Tibial nerve (tissue), 4 donors: ENCODE measurements around the gene RIMS3. TPM values are rescaled to one million over a fixed set of nuclear protein-coding genes. Genes with fewer than 3 reads are reported as not detected.

Experiments used
- DNase-seq, 2 donors: peaks; one replicate each; pipeline ENCODE4 v3.0.0-alpha.2; 2019; ENCODE audit warnings: low spot score in 2 of 2
- H3K27ac ChIP-seq, 4 donors: fragments of 200-600 bp; sonication (generic) in 3 of 4; one replicate each; pipeline ENCODE4 v1.5.1; 2017 to 2019; ENCODE audit warnings: mild to moderate bottlenecking in 1 of 4
- H3K27me3 ChIP-seq, 2 donors: fragments of 200-600 bp; sonication (generic) in 1 of 2; one replicate each; pipeline versions ENCODE4 v1.5.1 to v1.6.0; 2017 to 2019
- H3K36me3 ChIP-seq, 3 donors: fragments of 200-600 bp; sonication (generic); one replicate each; pipeline ENCODE4 v1.5.1; 2018 to 2019
- H3K4me1 ChIP-seq, 4 donors: fragments of 200-600 bp; sonication (generic) in 3 of 4; one replicate each; pipeline ENCODE4 v1.5.1; 2017 to 2019
- H3K4me3 ChIP-seq, 4 donors: fragments of 200-600 bp; sonication (generic) in 3 of 4; one replicate each; pipeline ENCODE4 v1.5.1; 2017 to 2019; ENCODE audit warnings: mild to moderate bottlenecking in 1 of 4, moderate library complexity in 1 of 4
- H3K9me3 ChIP-seq, 4 donors: fragments of 200-600 bp; sonication (generic) in 3 of 4; one replicate each; pipeline ENCODE4 v1.5.1; 2017 to 2019
- EP300 ChIP-seq, 2 donors: sonication (generic); formaldehyde crosslinking; IDR thresholded peaks; one replicate each; pipeline ENCODE4 v1.6.1; 2017; ENCODE audit warnings: antibody characterized with exemption in 2 of 2, mild to moderate bottlenecking in 1 of 2
- POLR2A ChIP-seq, 2 donors: fragments of 450-650 bp; IDR thresholded peaks; one replicate each; pipeline ENCODE4 v1.6.1; 2017; ENCODE audit warnings: antibody characterized with exemption in 2 of 2, mild to moderate bottlenecking in 2 of 2, moderate library complexity in 2 of 2
- WGBS, 2 donors: methylation state at CpG; one replicate each; pipeline ENCODE4 v1.1.5; 2018; 5-methylcytosine and 5-hydroxymethylcytosine counted together
- total RNA-seq, 4 donors: library from RNA; depleted of rRNA; stranded (reverse); fragments of >200 nt; gene quantifications; one replicate each; pipeline ENCODE4 v1.1.0, GENCODE V29; 2016
- TF ChIP-seq, protein P1 (sequence below), 5 experiments: fragments of 200-600 bp in 3 of 5; fragments of 450-650 bp in 2 of 5; sonication (generic) in 3 of 5; IDR thresholded peaks; one replicate each; pipeline ENCODE4 v1.5.1; 2016 to 2019; ENCODE audit warnings: antibody characterized with exemption in 5 of 5, mild to moderate bottlenecking in 3 of 5, moderate library complexity in 2 of 5

RIMS3 gene
- total RNA-seq, 4 donors from 2014 or later: 2.1 to 6.9 (median 4.0) TPM

DNA sequence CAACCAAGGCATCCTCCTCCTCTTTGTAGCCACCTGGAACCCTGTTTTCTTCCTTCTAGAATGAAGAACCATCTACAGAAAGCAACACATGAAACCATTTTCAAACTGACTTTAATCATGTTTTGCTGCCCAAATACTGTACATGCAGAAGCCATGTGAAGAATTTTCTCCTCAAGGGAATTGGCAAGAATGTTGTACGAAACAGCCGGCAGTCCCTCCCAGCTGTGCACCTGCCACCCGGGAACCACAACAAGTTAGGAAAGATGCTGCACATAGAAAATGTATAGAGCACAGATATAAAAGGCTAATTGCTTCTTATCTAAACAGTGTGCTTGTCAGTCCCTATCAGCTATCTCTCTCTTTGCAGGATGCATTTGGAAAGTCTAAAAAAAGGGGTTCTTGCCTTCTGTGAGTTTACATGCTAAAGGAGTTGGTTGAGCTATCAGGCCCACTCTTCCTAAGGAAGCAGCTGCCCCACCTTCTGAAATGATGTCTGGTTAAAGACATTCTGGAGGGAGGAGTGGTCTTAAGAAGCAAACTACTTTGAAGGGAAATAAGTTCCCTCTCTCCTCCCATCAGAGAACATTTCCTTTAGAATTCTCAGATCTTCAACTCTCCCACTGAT is 44.8 kb downstream of the RIMS3 start:
- Histone ChIP-seq H3K27ac (no peak overlapping the region), H3K9me3 (peaks cover 0 to 2% (median 0%) of the 10 kb centered on the region in 4 donors), H3K36me3 (peaks cover 0 to 3% (median 0%) of the 10 kb centered on the region in 3 donors), H3K4me1 (no peaks in the 10 kb centered on the region), H3K4me3 (no peak overlapping the region), H3K27me3 (no peaks in the 10 kb centered on the region)
- DNase-seq: no peak
- WGBS, 2 donors: 70 to 77% methylated on average over 3 of the region's 3 CpGs
- TF ChIP-seq, protein P1, sequence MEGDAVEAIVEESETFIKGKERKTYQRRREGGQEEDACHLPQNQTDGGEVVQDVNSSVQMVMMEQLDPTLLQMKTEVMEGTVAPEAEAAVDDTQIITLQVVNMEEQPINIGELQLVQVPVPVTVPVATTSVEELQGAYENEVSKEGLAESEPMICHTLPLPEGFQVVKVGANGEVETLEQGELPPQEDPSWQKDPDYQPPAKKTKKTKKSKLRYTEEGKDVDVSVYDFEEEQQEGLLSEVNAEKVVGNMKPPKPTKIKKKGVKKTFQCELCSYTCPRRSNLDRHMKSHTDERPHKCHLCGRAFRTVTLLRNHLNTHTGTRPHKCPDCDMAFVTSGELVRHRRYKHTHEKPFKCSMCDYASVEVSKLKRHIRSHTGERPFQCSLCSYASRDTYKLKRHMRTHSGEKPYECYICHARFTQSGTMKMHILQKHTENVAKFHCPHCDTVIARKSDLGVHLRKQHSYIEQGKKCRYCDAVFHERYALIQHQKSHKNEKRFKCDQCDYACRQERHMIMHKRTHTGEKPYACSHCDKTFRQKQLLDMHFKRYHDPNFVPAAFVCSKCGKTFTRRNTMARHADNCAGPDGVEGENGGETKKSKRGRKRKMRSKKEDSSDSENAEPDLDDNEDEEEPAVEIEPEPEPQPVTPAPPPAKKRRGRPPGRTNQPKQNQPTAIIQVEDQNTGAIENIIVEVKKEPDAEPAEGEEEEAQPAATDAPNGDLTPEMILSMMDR (IDR thresholded peaks at IDR 0.05): no peak
- TF ChIP-seq POLR2A (IDR thresholded peaks at IDR 0.05): no peak
- TF ChIP-seq EP300 (IDR thresholded peaks at IDR 0.05): no peak

DNA sequence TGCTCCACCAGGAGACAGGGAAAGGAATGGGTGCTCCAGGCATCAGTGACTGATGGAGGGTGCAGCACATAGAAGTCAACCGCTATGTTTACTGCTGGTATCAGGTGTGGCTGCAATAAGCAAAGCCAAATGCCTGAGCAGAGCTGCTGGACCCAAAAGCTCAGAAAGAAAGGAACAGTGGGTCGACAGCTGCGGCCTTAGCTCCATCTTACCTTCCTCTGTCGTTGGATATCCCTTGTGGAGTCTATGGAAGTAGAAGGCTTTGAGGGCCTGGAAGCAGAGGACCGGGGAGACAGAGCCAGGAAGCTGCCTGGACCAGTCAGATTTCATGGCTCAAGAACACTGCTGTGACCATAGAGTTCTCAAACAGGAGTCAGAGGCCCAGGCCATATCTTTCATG is 45.3 kb downstream of the RIMS3 start:
- Histone ChIP-seq H3K27me3 (no peaks in the 10 kb centered on the region), H3K36me3 (peaks cover 0 to 3% (median 0%) of the 10 kb centered on the region in 3 donors), H3K4me3 (no peak overlapping the region), H3K9me3 (peaks cover 0 to 2% (median 0%) of the 10 kb centered on the region in 4 donors), H3K4me1 (no peaks in the 10 kb centered on the region), H3K27ac (no peak overlapping the region)
- DNase-seq: no peak
- no peak for TF ChIP-seq EP300 (IDR thresholded peaks at IDR 0.05)
- no peak for TF ChIP-seq POLR2A (IDR thresholded peaks at IDR 0.05)
- TF ChIP-seq, protein P1 (IDR thresholded peaks at IDR 0.05): no peak
- WGBS, 2 donors: 80 to 83% methylated on average over 5 of the region's 5 CpGs

DNA sequence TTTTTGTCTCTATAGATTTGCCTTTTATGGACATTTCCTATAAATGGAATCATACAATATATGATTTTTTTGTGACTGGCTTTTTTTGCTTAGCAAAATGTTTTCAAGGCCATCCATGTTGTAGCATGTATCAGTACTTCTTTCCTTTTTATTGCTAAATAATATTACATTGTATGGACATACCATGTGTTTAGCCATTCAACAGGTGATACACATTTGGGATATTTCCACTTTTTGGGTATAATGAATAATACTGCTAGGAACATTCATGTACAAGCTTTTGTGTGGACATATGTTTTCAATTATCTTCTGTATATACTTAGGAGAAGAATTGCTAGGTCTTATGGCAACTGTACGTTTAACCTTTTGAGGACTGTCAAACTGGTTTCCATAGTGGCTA is 47.4 kb downstream of the RIMS3 start:
- H3K9me3 ChIP-seq: peaks cover 0 to 2% (median 0%) of the 10 kb centered on the region in 4 donors
- DNase-seq: no peak
- H3K27me3 ChIP-seq: no peaks in the 10 kb centered on the region
- peaks cover 0 to 3% (median 0%) of the 10 kb centered on the region in 3 donors for H3K36me3 ChIP-seq
- WGBS, 2 donors: 75 to 79% methylated on average over 1 of the region's 1 CpG
- TF ChIP-seq, protein P1 (IDR thresholded peaks at IDR 0.05): no peak
- no peak for TF ChIP-seq EP300 (IDR thresholded peaks at IDR 0.05)
- TF ChIP-seq POLR2A (IDR thresholded peaks at IDR 0.05): no peak
- no peaks in the 10 kb centered on the region for H3K4me1 ChIP-seq
- no peak overlapping the region for H3K4me3 ChIP-seq
- no peak overlapping the region for H3K27ac ChIP-seq

DNA sequence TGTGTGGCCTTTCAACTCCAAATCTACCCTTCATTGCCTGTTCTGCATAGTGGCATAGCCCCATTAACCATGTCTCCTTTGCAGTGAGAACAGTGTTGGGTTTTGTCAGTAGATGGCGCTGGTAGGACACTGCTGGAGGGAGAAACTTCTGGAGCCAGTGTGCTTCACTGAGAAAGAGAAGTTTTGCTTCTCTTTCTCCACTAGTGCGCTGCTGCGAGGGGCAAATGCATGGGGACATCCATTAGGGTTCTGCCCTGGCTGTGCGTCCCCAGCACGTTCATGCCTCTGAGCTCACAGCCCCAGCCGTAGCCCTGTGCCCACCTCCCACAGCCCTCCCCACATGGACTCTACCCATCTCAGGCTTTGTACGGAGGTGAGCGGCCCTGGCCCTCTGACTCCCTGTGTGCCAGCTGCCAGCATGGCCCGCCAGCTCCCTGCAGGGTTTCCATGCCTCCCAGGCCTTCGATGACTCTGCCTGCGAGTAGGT is 53.1 kb downstream of the RIMS3 start:
- TF ChIP-seq POLR2A (IDR thresholded peaks at IDR 0.05): no peak
- TF ChIP-seq, protein P1 (IDR thresholded peaks at IDR 0.05): peak; percentile 53 to 80 (median 61)
- H3K27me3 ChIP-seq: no peaks in the 10 kb centered on the region
- peaks cover 0 to 4% (median 0%) of the 10 kb centered on the region in 4 donors for H3K4me1 ChIP-seq
- no peak overlapping the region for H3K4me3 ChIP-seq
- no peaks in the 10 kb centered on the region for H3K36me3 ChIP-seq
- H3K27ac ChIP-seq: no peak overlapping the region
- DNase-seq: peak; percentile 35 to 81
- H3K9me3 ChIP-seq: no peaks in the 10 kb centered on the region
- WGBS, 2 donors: 31 to 32% methylated on average over 10 to 11 of the region's 11 CpGs

DNA sequence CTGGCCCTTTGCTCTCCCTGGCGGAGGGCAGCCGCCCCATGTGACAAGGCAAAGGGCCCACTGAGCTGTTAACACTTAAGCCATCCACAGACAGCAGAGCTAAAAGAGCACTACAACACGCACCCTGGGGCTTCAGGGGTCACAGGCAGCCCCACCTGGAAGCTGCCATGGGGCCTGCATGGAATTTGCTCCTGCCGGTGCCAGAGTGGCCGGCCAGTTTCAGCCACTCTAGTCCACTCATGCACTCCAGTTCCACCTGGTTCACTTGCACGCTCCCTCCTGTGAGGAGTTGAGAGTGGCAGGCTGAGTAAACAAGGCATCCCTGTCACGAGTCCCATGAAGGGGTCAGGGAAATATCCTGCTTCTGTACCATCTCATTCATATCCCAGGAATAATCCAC is 55.3 kb downstream of the RIMS3 start:
- Histone ChIP-seq H3K4me3 (no peak overlapping the region), H3K27ac (no peak overlapping the region), H3K36me3 (no peaks in the 10 kb centered on the region), H3K4me1 (peaks cover 0 to 4% (median 0%) of the 10 kb centered on the region in 4 donors), H3K27me3 (no peaks in the 10 kb centered on the region), H3K9me3 (no peaks in the 10 kb centered on the region)
- WGBS, 2 donors: 83 to 89% methylated on average over 7 of the region's 7 CpGs
- no peak for DNase-seq
- TF ChIP-seq POLR2A (IDR thresholded peaks at IDR 0.05) (no peak), EP300 (IDR thresholded peaks at IDR 0.05) (no peak)
- TF ChIP-seq, protein P1 (IDR thresholded peaks at IDR 0.05): no peak
